Measurements from ENCODE around the gene PIK3IP1.

The PIK3IP1 gene

DNA sequence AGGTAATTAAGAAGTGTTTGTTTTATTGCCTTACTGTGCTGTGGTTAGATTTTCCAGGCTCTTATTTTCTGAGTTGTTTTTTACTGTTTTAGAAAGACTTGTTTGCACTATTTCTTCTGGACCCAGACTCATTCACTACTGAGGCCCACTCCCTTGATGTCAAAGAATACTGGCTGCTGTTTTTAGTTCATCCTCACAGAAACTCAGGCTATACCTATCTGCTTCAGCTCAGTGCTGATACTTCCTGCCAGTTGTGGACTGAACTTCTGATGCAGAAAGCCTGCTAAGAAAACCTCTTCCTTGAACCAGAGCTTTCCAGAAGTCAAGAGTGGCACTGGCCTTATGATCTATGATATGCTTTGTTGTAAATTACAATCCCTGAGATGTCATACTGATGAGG lies 15.9 kb upstream of the PIK3IP1 start:
- DNase-seq (ENCODE audit: low spot score) = peak; percentile 41

DNA sequence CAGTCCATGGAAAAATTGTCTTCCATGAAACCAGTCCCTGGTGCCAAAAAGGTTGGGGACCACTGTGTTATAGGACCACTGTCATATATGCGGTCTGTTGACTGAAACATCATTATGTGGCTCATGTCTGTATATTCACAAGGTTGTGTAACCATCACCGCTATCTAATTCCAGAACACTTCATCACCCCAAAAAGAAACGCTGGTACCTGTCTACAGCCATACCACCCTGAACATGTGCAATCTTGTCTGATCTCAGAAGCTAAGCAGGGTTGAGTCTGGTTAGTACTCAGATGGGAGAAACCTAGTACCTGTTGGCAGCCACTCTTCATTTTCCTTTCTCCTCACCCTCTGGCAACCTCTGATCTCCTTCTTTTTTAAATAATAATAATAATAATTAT lies 12.9 kb upstream of the PIK3IP1 start:
- DNase-seq (ENCODE audit: low spot score) = no peak

- no peak for DNase-seq (ENCODE audit: low spot score)
Observed at GRCh38 chr22:31302537-31302936, 10.2 kb upstream of the PIK3IP1 start.

GRCh38 chr22:31302006-31302405 lies 9.7 kb upstream of the PIK3IP1 start:
- no peak for DNase-seq (ENCODE audit: low spot score)

DNA sequence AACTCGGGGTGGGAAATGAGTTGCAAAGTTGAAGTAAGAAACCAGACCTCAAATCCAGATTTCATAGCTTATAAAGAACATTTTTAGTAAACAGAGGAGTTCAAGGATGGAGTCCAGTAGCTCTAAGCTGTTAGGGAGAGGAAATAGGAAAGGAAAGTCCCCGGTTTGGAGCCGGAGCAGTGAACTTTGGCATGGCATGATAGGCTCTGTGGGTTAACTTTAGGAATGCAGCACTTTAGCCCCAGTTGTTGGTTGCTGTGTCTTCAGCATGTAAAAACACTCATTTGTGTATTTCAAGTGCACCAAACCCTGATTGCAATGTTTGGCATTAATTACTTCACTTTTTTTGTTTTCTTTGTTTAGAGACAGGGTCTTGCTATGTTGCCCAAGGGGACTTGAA lies 8.6 kb upstream of the PIK3IP1 start:
- no peak for DNase-seq (ENCODE audit: low spot score)

GRCh38 chr22:31295831-31296657 lies 3.8 kb upstream of the PIK3IP1 start:
- DNase-seq (ENCODE audit: low spot score) = no peak

GRCh38 chr22:31295360-31295759 lies 3.1 kb upstream of the PIK3IP1 start:
- DNase-seq (ENCODE audit: low spot score) = no peak

DNA sequence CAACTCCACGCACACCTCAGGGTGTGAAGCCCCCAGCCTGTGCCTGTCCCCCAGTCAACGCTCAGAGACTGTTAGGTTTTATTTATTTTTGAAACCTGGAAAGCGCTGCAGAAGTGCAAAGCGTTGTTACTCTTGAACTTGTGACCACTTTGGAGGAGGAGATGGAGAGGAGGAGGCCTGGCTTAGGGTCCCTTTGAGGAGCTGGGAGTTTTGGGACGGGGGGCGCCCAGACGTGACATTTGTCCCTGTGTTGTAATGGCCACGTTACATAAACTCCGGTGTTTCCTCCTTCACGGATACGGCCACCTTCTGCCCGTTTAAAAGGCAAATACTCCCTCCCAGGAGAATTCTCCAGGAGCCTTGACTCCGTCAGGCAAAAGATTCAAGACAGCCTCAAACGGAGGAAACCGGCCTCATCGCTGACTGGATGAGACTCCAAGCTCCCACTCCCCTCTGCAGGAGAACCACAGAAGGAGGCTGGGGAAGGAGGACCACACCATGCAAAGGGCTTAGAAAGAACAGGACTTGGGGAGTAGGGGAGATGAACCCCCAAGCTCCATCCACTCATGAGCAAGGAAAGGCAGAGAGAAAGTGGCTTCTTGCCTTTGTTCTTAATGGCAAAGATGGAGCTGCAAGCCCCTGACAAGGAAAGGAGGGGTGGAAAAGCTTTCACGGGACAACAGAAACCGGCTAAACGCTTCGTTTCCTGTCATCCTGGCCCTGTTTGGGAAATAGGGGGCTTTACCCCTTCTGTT lies 630 bp downstream of the PIK3IP1 start:
- peak; percentile 17 for DNase-seq (ENCODE audit: low spot score)

DNA sequence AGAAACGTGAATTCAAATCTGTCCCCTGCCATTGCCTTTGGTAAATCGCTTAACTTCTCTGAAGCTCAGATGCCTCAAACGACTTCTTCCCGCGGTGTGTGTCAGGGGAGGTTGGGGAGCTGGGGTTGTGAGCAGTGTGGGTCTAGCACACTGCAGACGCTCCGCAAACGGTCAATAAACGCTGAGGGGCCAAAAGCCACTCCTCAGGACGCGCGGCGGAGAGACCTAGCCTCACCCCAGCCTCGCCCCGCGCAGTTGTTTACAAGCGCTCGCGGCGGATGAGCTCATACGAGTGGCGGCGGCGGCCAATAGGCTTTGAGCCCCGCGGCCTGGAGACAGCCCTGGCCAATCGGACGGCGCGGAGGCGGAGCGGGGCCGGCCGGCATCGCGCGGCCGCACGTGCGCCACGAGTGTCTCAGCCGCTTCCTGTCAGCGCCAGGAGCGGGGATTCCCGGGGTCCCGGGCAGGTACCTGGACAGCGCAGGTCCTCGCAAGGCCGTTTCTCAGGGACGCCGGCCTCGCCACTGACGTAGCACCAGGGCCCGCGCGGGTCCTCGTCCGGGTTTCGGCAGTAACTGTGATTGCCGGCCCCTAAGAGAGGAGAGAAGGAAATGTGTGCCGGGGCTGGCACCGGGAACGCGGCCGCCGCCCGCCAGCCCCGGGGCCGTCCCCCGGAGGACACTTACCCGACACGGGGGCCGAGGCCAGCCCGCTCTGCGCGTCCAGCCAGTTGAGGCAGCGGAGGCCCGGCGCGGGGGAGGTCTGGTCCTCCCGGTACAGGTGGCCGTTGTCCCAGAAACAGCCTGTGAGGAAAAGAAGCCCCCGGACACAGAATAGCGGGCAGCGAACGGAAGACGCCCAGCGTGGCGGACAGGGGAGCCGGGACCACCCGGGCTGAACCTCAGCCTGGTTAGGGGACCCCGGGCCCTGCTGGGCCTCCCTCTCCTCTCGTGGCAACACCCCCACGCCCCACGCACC lies 1.5 kb downstream of the PIK3IP1 start:
- peak; percentile 95 for DNase-seq (ENCODE audit: low spot score)

DNA sequence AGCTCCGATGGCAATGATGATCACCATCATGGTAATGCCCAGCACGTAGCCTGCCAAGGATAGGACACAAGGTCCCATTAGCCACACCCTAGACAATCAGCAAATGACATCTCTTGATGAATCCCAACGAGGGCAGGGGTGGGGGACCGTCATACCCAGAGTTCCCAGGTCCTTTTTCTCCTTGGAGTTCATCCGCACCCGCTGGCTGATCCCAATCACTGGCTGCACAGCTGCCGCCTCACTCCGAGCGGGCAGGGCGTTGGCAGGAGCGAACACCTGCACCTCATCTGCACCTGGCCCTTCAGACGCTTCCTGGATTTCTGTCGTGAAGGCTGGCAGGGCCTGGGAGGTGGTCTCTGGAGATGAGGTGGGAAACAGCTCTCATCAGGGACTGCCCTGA lies 2.9 kb downstream of the PIK3IP1 start:
- peak; percentile 9 for DNase-seq (ENCODE audit: low spot score)

DNA sequence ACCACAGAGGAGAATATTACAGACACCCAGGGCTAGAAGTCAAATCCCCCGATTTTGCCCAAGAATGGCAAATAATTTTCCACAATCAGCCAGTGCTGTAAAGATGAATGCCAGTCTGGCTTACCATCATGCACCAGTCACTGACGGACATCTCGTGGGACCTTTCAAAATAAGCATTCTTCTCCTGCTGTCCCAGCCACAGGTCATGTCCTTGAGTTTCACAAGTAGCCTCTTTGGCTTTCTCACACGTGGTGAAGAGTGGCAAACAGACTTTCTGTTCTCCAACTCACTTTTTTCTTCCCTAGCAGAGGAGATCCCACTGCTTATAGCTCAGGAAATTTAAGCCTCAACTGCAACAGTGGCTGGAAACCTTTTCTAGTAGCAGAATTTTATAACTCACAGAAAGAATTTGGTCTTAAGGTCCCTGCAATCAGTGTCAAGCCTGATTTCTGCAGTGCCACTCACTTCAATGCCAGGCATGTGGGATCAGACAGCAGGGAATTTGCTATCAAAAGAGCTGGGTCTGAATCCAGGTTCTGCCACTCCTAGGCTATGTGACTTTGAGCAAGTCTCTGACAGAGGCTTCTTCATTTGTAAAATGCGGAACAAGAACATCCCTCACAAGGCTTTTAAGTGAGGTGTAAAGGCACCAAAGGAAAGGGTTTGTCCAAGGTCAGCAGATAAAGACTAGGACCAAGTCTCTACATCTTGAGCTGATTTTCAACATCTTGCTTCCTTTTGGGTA lies 3.6 kb downstream of the PIK3IP1 start:
- no peak for DNase-seq (ENCODE audit: low spot score)

DNA sequence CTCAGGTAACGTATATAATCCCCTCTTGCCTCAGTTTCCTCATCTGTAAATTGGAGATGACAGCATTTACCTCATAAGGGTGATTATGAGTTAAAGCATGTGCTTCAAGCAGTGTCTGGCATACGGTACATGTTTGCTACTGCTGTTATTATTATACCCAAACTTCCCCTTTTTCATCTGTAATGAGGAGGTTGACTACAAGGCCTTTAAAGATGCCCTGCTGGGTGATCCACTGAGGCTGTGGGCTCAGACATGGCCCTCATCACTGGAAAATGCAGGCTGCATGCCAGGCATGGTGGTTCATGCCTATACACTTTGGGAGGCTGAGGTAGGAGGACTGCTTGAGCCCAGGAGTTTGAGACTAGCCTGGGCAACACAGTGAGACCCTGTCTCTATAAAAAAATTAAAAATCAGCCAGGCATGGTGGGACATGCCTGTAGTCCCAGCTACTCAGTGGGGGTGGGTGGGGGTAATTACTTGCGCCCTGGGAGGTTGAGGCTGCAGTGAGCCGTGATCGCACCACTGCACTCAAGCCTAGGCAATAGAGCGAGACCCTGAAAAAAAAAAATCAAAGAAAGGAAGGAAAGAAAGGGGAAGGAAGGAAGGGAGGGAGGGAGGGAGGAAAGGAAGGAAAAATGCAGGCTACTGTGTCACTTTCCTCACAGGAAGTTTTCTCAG lies 4.3 kb downstream of the PIK3IP1 start:
- no peak for DNase-seq (ENCODE audit: low spot score)

DNA sequence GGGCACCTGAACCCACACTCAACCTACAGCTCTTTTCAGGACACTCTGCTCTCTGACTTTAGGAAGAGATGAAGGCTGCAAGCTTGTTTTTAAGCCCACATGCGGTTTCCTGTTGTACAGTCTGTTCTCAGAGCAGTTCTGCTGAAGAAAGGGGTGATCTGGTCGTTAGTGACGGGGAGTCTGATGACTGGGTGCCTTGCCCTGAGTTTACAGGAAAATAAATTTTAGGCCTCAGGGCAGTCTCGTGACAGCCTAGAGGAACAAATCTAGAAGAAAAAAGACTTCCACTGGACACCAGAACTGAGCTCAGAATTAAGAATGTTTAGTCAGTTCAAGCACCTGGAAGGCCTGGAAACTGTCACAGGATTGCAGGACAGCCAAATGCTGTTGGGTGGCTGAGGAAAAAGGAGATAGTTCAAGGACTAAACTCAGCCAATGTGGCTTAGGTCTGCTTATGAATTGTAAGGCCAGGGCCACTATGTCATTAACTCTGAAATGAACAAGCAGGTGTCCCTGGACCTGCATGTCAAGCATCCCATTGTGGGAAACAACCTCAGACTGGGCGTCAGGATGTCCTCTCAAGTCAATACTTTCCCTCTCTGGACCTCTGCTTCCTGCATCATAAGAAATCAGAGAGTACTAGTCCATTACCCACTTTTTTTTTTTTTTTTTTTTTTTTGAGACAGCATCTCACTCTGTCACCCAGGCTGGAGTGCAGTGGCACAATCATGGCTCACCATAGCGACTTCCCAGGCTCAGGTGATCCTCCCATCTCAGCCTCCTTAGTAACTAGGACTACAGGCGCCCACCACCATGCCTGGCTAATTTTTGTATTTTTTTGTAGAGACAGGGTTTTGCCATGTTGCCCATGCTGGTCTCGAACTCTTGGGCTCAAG lies 5.7 kb downstream of the PIK3IP1 start:
- DNase-seq (ENCODE audit: low spot score) = peak; percentile 82

DNA sequence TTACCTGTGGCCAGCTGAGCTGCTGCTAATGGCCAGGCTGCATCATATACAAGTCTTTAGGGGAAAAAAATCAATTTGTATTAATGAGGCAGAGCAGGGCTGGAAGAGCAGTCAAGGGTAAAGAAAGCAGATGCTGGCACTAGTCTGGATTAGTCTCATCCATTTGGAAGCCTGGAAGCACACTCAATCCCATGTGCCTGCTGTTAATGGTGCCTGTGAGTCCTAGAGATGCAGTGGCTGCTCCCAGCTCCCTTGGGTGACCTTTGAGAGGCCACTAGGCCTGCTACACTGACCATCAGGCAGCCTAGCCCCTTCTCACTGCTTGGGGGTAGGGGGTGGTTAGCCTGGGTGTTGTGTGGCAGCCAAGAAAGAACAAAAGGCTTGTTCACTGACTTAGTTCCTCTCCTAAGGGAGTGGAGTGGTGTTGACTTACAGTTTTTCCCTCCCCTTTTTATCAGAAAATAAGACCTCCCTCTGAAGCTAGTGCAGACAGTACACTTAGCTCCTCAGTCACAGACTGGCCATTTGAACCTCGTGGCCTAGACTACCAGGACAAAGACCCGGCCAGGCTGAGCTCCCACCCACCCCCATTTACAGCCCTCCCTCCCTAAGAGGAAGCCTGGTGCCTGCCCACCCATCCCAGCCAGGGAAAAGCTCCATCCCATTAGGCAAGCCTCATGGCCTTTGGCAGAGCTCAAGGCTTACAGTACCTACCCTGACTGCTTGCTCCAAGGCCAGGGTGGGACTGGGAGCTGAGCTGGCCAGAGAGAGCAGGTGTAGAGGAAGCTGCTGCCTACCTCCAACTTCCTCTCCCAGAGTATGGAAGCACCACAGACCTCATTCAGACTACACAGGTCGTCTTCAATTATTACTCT lies 7.8 kb downstream of the PIK3IP1 start:
- no peak for DNase-seq (ENCODE audit: low spot score)

DNA sequence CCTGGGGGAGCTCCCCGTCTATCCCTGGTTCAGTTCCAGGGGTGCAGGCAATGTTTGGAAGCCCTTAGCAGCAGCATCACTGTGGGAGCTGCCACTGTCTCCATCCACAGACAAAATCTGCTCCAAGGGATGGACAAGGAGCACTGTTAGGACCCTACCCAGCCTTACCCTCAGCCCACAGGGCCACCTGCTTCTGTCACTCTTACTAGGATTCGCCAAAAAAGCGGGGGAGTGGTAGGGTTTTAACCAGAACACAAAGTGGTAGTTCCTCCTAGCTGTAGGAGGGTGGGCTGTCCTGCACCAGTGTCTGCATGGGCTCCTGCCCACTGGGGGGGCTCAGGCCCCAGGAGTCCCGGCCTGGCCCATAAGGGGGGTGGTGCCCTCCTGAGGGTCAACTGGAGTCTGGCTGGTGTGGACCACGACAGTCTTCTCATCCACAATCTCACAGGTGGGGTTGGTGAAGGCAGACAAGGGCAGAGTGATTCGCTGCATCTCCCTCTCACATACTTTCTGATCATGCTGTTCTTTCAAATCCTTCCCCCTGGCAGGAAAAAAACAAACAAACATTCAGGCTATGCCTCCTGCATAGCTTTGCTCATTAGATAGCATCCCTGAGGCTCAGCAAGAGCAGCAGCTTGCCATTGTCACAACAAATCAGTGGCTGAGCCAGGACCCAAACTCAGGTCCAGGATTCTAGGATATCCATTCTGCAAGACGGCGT lies 9.4 kb downstream of the PIK3IP1 start:
- DNase-seq (ENCODE audit: low spot score) = no peak

DNA sequence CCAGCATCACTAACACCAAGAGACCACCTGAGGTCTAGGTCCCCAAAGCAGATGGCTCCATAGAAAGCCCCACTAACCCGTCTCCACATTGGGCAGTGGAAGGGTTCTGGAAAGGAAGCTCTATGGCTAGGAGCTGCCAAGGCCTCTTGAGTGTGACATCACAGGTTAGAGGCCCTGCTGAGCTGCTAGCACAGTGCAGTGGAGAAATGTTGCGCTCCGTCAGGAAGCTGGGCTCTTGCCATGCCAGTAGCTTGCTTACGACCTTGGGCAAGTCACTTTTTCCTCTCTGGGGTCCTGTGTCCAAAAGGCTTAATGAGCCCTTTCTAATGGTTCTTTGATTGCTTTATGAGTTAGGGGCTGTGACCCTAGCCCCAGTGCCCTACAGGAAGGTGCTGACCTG lies 10.6 kb downstream of the PIK3IP1 start:
- DNase-seq (ENCODE audit: low spot score) = no peak

DNA sequence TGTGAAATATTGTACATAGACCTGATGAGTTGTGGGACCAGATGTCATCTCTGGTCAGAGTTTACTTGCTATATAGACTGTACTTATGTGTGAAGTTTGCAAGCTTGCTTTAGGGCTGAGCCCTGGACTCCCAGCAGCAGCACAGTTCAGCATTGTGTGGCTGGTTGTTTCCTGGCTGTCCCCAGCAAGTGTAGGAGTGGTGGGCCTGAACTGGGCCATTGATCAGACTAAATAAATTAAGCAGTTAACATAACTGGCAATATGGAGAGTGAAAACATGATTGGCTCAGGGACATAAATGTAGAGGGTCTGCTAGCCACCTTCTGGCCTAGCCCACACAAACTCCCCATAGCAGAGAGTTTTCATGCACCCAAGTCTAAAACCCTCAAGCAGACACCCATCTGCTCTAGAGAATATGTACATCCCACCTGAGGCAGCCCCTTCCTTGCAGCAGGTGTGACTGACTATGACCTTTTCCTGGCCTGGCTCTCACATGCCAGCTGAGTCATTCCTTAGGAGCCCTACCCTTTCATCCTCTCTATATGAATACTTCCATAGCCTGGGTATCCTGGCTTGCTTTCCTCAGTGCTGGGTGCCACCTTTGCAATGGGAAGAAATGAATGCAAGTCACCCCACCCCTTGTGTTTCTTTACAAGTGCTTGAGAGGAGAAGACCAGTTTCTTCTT lies 12.3 kb downstream of the PIK3IP1 start:
- DNase-seq (ENCODE audit: low spot score) = no peak

- no peak for DNase-seq (ENCODE audit: low spot score)
Observed at GRCh38 chr22:31279327-31279669, 13.0 kb downstream of the PIK3IP1 start.

Measured in CD4-positive, alpha-beta T cell treated with Interleukin-15 for 4 hours (primary cell).